ENCODE measurements around the gene ZNF764.
"Not testable (repeated sequence)": the region's sequence is repeated elsewhere in the genome, so short reads cannot be mapped to it uniquely, and the experiment has no call there.

The ZNF764 gene

DNA sequence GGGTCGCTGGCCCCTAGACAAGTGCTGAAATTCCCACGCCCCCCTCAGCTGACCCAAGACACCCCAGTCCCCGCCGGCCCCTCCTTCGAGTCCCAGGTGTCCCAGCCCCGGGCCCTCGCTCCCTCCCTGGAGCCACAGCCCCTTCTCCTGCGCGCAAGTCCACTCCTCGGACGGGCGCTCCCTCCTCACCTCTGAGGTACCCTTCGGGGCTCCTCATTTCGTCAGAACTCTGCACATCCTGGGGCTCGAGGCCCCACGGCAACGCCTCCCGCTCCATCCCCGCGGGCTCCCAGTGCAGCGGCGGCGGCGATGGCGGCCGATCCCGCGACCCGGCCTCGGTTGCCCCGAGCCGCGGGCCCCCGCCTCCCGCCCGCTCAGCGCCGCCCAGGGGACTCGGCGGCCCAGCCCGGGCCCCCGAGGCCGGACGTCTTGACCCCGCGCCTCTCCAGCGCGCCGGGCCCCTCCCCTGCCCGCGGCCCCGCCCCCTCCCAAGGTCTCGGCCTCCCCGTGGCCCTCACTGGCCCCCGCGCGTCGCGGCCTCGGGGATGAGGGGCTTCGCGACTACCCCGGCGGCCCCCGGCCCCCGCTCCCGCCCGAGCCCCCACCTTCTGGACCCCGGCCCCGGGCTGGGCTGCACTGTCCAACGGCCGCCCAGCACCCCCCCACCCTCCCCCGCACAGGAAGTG, 31.9 kb downstream of the ZNF764 start, which contains the start of gene ZNF768:
Gene ZNF768 (minus strand): TSS at position 430 of the 686 bp plus-strand sequence. CDS start 153 bp downstream, at position 277.
- DNase-seq = peak; percentile 37 to 40

- DNase-seq = no peak
Measured at GRCh38 chr16:30525844-30526136, 32.4 kb downstream of the ZNF764 start.

- no peak for DNase-seq
Measured at GRCh38 chr16:30524575-30525568, 33.3 kb downstream of the ZNF764 start.

DNA sequence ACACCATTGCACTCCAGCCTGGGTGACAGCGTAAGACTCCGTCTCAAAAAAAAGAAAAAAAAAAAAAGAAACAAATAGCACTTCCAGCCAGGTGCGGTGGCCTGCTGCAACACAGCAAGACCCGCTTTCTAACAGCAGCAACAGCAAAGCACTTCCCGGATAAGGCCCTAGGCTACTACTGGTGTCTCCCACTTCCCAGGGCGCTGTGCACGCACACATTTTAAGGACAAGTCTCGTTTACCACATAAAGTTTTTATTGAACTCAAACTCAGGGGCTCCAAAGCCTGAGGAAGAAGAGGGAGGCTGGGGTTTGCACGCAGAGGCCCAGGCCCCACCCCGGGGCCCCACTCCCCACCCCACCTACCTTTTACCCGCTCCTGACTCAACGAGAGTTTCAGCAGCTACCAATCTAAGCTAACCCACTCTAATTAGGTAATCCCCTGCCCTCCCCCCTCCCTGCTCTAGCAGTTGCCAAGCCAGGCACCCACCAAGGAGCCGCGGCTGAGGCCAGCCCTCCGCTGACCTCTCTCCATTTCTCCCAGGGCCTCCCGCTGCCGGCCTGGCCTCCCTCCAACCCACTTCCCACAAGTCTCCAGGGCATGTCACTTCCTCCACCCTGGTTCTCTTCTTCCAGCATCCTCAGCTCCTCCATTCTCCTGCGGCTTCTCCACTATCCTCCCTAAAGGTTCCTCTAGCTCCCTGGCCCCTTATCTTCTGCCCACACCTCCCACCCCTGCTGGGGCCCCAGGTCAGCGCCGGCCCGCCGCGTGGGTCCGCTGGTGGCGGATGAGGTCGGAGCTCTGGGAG, 34.2 kb downstream of the ZNF764 start:
- no peak for DNase-seq

- not testable (repeated sequence) for DNase-seq
Measured at GRCh38 chr16:30522702-30523463, 35.3 kb downstream of the ZNF764 start.

DNA sequence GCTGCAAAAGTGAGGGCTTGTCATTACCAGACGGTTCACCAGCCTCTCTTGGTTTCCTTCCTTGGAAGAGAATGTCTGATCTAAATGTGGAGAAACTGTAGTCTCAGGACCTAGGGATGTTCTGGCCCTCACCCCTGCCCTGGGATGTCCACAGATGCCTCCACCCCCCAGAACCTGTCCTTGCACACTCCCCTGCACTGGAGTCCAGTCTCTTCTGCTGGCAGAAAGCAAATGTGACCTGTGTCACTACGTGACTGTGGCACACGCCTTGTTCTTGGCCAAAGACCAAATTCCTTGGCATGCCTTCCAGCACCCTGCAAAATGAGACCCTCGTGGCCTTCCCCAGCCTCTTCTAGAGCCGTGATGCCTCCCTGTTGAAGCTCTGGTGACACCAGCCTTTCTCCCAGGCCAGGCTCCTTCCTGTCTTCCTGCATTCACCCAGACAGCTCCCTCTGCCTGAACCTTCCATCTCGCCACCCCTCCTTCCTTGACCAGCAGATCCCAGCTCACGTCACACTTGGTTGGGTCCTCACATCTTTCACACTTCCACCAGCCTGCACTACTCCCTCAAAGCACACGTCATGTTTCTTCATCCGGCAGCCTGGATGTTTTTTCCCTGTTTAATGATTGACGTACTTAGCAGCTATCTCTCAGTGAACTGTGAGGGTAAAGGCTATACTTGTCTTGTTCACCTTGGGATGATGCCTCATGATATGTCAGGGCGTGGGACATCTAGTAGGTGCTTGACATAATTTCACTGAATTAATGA, 36.1 kb downstream of the ZNF764 start:
- DNase-seq = no peak

DNA sequence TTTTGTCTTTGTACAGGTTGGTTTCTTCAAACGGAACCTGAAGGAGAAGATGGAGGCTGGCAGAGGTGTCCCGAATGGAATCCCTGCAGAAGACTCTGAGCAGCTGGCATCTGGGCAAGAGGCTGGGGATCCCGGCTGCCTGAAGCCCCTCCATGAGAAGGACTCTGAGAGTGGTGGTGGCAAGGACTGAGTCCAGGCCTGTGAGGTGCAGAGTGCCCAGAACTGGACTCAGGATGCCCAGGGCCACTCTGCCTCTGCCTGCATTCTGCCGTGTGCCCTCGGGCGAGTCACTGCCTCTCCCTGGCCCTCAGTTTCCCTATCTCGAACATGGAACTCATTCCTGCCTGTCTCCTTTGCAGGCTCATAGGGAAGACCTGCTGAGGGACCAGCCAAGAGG, 36.7 kb downstream of the ZNF764 start:
- DNase-seq = no peak

DNA sequence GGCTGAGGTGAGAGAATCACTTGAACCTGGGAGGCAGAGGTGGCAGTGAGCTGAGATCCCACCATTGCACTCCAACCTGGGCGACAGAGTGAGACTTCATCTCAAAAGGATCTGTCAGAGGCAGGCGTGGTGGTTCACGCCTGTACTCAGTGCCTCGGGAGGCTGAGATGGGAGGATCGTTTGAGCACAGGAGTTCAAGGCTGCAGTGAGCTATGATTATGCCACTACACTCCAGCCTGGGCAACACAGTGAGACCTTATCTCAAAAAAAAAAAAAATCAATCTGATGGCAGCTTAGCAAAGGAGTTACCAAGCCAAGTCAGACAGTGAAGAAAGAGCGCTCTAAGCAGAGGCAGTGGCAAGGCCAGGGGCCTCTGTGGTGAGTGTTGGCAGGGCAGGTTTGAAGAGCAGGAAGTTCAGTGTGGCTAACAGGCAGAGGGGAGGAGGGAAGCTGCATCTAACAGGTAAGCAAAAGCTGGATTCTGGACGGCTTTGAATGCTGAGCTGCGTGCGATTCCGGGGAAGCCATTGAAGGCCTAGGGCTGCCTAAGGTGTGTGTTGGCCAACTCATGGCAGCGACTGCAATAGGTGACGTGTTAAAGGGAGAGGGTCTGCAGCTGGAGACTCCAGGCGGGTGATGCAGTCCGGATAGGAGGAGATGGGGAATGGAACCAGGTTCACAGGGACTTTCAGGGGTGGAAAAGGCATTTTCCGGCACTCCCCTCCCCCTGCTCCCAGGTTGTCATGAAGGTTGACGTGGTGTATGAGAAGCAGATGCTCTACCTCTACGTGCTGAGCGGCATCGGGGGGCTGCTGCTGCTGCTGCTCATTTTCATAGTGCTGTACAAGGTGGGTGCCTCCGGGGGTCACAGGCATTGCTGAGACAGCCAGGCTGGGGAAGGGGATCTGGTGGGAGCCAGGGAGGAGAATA, 38.8 kb downstream of the ZNF764 start:
- DNase-seq = no peak

- no peak for DNase-seq
Measured at GRCh38 chr16:30518552-30518951, 39.6 kb downstream of the ZNF764 start.

- no peak for DNase-seq
Measured at GRCh38 chr16:30515275-30515674, 42.9 kb downstream of the ZNF764 start.

DNA sequence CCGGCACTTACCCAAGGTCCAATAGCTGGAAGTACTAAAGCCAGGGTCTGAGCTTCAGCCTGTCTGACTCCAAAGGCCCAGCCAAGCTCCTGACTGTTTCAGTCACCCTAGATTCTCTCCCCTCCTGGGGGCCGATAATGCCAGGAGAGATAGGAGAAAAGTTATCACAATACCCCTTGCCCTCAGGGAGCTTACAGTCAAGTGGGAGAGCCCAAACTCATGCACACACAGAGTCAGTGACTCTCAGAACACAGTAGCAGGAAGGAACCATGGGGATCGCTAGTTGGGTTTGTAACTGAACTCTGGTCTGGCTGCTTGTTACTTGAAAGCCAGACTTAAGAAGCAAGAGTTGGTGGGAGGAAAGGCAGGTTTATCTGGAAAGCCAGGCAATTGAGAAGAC, 46.7 kb downstream of the ZNF764 start:
- no peak for DNase-seq

DNA sequence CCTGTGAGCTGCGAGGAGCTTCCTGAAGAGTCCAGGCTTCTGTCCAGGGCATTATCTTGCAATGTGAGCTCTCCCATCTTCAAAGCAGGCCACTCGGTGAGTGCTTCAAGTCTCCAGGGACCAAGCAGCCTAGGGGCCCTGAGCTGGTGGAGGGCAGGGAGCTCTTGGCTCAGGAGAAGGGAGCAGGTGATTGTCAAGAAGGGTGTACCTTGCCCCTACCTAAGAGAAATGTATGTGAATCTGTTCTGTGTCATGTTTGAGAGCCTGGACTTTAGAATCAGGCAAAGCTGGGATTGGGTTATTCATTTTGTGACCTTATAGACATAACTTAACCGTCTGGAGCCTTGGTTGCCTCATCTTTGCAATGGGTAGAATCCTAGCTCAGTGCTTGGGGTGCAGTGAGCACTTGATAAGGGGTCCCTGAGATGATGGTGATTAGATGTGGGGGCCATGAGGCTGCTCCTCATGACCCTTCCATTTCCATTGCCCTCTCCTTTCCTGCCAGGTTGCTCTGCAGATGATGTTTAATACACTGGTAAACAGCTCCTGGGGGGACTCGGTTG, 47.7 kb downstream of the ZNF764 start:
- no peak for DNase-seq

DNA sequence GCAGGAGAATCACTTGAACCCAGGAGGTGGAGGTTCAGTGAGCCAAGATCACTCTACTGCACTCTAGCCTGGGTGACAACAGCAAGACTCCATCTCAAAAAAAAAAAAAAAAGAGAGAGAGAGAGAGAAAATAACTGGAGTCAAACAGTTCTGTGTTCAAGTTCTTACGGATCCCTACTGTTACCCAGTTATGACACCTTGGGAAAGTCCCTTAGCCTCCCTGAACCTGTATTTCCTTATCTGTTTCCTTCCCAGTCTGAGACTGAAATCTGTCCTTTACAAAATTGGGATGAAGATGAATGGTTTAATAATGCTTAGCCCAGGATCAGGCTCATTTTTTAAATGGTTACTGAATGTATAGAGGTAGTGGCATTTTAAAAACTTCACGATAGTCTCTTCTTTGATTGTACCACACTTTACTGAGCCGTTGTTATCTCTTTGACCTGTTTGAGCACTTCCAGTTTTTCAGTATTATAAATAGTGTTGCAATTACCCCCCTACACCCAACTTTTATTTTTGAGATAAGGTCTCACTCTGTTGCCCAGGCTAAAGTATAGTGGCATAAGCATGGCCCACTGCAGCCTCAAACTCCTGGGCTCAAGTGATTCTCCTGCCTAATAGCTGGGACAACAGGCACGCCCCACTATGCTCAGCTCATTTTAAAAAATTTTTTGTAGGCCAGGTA, 49.0 kb downstream of the ZNF764 start:
- no peak for DNase-seq
